NCI-H1092 (cell line): ENCODE data around the gene EVA1A.
A peak's percentile ranks its signal among the peaks of the same experiment; 100 is the strongest.
"Not testable (repeated sequence)": the region's sequence is repeated elsewhere in the genome, so short reads cannot be mapped to it uniquely, and the experiment has no call there.

ENCODE experiments used
- DNase-seq: peaks from one replicate; lab custom pipeline; 2025; lab: John Stamatoyannopoulos, UW

EVA1A gene

DNA sequence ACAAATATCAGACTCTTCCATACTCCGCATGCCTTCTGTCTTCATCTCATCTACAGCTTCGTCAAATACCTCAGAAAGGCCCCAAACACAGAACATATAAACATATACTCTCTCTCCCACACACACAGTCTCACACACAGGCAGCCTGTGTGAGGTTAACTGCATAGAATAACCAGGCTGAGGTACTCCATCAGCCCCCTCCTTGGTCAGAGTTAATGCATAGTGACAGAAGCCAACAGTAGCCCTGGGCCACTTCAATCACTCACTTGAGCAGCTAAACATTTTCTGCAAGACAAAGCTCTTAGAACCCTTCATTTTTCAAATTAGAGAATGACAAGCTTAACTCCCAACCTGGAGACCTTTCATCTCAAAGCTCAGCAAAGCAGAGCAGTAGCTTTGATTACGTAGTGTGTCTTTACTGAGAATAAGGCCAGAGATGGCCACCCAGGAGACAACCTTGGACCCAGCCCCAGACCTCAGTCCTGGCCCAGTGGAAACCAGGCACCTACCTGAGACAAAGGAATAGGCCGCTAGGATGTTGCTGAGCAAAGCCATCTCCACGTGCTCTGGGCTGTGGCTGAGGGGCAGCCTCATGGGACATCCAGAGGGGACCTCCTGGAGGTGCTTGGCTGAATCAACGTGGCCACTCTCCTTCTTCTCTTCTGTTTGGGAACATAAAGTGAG is 43.0 kb downstream of the EVA1A start:
- no peak for DNase-seq

DNA sequence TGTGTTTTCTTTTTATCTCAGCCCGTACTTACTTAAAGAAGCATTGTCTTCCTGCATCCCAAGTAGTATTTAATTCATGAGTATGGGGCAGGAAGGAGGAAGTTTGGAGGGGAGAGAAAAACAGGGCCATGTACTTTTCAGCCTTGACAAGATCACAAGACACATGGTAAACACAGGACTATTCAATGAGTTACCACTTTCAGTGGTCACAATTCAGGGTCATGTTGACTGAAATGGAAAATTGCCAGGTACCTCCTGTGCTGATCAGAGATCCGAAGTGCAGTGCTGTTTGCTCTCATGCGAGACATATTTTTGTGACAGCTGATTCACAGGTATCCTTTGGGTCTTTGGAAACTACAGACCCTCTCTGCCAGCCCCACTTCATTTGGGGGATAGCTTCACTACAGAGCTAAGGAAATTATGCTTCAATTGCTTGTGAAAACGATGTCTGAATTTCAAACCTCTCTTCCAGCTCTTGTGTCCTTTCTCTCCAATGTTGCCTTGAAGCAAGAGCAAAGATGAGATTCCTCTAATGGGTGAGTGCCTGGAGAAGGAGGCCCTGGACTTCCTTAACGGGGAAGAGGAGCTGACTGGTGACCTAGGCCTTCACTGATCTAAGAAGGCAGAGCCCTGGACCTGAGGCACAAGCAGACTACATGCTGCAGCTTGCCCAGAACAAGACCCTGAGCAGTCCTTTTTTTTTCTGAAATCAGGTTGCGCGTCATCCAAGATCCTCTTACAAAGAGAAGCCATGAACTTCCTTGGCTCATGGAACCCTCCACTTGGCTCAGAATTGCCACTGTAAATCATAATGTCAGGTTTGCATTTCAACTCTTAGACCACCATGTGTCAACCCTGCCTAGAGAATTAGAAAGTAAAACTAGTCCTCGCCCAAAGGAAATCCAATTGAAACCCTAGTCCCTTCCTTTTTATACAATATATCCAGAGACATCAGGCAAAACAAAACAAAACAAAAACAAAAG is 44.1 kb downstream of the EVA1A start:
- DNase-seq: peak; percentile 64

DNA sequence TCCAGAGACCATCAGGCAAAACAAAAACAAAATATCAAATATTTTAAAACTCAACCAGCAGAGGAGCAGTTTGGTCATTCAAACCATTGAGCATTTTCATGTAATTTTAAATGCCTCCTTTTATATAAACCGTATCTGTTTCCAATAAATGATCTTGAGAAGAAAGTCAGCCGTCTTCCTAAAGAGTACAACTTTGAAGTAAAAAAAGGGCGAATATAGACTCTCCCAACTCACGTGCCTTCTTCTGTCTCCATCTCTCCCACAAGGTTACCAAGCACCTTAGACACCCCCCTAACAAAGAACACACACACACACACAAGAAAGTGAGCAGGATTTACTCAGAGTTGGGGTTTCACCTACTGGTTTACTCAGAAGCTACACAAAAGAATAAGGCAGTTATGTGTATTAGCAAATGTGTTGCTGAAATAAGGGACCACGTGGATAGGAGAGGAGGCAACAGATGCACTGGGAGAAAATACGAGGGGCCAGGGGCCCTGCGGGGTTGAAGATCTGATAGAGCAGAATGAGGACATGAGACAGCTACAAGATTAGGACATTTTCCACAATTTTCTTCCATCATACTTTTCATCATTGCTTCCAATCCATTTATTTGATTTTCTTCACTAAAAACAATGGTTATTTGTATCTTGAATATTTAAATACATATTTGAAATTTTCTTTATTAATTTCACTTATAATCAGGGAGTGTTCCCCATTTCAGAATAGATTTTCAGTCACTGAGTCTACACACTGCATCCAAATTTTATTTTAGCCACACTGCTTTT is 45.0 kb downstream of the EVA1A start:
- no peak for DNase-seq

DNA sequence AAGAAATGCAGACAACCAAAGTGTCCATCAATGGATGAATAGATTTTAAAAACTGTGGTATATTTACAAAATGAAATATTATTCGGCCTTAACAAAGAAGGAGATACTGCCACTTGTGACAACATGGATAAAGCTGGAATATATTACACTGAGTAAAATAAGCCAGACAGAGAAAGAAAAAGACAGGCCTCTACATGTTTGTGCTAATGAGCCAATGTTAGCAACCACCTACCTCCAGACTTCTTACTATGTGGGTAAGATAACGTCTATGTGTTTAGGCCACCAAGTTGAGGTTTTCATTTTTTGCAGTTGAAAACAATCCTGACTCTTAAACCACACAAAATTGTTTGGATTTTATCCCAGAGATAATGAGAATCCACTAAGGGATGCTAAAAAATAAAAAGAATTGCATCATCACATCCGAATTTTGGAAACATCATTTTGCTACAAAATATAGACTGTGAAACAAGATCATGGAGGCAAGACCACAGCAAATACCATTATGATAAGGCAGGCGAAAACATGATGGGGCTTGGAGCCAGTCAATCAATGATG is 47.0 kb downstream of the EVA1A start:
- no peak for DNase-seq

DNA sequence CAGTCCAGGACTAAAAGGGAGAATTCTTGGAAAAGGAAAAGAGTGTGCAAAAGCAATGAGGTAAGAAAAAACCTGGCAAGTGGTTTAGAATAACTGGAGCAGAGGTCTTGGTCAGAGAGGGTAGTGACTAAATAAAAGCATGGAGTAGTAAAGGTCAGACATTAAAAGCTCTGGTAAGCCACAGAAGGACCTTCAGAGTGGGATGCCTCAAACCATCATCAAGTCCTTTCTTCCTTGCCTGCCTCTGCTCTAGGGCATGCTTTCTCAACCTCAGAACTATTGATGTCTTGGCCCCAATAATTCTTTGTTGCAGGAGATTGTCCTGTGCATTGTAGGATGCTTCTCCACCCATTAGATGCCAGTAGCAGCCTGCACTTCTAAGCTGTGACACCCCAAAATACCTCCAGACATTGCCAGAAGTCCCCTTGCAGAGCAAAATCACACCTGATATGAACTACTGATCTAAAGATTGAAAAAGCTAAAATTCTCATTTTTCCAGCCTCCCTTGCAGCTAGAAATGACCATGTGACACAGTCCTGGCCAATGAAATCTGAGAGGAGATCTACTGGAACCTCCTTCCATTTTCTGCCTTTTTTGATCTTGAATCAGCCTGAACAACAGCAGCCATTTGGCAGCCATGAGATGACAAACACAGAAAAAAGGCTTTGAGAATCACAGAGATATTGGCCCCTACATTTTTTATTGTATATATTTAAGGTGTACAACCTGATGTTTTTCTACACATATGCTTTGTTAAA is 48.1 kb downstream of the EVA1A start:
- DNase-seq: no peak

DNA sequence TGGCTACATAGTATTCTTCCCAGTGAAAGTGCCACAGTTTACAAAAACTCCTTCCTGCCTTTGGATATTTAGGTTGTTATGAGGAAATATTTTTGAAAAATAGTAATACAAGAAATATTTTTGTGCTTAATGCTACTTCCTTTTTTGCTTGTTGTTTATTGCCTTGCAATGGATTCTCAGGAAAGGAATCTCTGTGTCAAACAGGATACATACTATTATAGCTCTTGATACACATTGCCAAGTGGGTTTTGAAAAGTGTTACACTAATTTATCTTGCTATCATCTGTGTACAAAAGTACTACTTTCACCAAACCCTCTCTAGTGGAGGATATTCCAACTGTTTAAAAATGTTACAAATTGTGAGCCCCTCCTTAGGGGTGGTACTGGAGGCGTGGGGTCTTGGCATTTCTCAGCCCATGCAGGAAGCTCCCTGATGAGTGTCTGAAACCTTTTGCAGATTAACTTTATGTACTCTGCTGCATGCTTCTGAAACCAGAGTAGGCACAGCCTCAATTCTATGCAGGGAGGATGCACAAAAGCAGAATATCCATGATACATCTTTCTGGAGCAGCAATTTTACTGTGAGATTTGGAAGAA is 54.5 kb downstream of the EVA1A start:
- no peak for DNase-seq

DNA sequence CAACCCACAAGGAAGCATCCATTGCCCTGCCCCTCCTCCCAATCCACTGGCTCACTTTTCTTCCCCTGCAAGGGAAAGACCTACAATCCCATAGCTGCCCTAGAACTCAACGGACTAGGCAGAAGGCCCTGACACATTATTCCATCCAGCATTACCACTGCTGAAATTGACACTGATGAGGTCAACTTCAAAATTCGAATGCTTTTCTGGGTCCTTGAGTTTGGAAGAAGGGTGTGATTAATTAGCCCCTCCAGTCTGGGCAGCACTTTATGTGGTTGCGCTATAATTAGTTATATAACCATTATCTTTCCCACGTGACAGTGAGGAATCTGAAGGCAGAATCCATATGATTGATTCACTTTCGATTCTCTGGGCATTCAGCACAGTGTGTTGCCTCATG is 55.7 kb downstream of the EVA1A start:
- DNase-seq: no peak

DNA sequence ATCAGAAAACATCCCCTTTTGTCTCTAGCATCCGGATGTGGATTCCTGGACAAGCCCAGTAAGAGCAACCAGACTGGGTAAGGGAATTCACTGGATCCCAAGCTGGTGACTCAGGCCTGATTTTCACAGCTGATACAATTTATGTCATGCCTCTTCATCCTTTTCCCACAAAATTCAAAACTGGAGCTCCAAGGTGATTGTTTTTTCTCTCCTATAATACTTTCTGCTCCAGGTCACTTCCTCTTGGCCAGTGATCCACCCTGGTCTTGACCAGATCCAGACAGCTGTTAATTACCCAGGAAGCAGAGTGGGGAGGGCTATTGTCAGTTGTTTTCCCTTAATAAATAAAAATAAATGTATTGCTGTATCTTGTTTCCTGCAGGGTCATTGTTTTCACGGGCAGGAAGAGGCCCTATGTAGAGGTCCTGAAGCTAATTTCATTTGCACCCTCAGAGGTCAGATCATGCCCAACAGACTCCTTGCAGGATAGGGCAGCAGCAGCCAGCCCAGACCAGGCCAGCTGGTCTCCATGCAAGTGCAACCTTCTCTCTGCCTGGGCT is 57.6 kb downstream of the EVA1A start:
- no peak for DNase-seq

DNA sequence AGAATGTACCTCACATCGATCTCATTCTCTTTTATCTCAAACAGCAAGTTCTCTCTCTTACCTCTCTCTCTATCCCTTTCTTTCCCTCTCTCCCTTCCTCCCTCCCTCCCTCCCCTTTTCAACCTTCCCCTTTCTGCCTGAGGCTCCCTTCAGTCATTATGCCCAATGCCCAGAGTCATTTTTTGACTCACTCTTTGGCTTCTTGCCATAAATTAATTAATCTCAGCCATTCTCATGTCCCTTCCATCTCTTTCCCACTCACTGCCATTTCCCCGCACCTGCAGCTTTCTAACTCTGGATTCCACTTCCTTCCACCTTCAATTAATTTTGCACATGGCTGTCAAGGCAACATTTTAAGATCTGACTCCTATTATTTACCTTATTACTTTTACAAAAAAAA is 60.1 kb downstream of the EVA1A start:
- DNase-seq: no peak

DNA sequence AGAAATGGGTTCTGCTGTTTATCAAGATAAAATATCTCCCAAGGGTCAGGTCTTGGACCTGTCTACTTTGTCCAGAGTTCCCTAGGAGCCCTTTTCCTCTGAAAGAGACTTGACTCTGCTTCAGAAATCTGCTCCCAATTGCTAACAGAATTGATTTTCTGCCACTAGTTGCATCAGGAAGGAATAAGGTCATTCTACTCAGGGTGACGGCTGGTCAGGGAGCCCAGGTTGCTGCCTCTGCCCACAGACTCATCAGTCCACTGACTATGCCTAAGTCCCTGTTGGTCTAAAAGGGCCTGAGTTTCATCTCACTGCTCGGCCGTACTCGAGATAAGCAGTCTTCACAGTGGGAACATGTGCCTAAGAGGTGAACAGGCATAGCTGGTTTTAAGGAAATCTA is 61.2 kb downstream of the EVA1A start:
- DNase-seq: no peak

DNA sequence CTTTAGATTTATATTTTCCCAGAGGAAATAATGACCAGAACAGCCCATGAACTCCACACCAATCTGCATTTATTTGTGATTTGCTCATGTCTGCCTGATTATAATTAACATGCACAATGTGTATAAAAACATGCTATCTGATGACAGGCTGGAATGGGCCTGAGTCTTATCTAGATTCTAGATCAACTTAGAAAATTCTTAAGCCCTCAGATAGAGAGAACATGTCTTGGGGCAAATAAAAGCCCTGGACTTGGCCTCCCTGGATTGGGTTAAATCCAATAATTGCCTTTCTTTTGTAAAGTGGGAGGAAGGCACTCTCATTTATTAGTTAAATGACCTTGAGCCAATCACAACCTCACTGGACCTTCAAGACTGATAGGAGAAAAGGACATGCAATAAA is 61.8 kb downstream of the EVA1A start:
- DNase-seq: no peak

DNA sequence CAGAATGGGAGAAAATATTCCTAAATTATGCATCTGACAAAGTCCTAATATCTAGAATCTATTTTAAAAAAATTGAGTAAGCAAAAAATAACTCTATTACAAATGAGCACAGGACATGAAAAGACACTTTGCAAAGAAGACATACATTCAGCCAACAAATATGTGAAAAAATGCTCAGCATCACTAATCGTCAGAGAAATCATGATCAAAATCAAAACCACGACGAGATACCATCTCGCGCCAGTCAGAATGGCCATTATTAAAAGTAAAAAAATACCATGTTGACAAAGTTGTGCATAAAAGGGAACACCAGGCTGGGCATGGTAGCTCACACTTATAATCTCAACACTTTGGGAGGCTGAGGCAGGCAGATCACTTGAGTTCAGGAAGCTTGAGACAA is 63.5 kb downstream of the EVA1A start:
- DNase-seq: no peak

DNA sequence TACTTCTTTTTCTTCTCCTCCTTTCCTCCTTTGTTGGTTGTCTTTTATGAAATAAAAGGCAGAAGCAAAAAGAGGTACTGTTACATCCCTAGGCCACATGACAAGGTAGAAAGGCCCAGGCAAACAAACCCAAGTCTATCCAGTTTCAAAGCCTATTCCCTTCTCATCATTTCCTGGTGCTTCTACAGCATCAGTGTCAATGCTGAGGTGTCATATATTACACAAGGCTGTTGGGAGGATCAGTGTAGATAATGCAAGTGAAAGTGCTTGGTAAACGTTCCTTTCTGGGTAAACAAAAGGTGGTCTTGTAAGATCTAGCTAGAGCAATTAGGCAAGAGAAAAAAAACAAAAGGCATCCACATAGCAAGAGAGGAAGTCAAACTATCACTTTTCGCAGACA is 64.9 kb downstream of the EVA1A start:
- DNase-seq: no peak

DNA sequence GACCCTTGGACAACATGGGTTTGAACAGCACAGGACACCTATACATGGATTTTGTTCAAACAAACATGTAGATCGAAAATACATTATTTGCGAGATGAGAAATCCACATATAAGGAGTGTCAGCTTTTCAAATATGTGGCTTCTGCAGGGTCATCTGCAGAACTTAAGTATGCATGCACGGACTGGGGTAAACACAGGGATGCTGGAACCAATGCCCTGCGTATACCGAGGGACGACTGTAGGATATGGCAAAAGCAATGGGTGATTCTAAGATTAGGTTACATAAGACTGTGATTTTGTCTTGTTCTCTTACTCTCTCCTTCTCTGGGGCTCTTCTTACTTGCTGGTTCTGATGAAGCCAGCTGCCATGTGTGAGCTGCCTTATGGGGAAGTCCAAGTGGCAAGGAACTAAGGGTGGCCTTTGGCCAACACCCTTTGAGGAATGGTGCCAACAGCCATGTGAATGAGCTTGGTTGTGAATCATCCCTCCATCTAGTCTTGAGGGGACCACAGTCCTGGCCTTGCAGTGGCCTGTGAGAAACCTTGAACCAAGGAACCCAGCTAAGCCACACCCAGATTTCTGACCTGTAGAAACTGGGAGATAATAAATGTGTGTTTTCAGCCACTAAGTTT is 66.5 kb downstream of the EVA1A start:
- DNase-seq: no peak

DNA sequence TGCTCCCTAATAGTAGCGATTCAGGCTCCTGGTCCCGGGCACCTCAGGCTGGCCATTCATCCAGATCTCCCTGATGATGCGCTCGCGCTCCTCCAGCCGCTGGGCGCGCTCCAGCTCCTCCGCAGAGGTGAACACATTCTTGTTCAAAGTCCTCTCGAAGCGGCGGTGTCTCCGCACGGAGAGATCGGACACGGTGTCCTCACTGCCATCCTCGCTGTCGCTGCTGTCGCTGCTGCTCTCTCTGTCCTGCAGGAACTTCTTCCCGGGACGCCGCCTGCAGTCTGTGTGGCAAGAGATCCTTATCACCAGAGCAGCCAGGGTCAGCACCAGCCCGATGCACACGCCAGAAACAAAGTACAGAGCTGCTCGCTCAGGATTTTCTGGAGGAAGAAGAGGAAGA is 67.5 kb downstream of the EVA1A start:
- DNase-seq: no peak

DNA sequence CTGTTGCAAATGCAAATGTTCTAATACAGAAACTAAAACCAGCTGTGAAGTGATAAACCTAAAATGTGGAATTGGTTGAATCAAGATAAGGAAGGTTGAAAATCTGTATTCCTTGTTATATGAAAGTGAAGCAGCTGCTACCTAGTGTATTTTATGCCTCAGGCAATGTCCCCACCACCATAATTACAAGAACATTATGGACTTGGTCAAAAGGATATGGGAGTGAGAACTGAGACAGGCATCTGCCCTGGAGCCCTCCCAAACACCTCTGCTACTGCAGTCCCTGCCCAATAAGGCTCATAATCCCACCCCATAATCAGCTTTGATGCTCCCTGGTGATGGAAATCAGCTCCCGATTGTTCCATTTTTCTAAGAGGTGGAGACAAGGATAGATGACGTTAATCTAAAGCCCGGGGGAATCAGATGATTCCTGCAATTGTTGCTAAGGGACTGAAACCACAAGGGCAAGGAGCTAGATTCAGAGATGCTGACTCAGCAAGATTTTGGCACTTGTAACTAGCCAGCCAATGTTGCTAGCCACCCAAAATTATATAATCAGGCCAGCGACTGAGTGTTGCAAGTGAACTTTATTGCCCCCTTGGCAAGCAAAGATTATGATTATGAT is 69.5 kb downstream of the EVA1A start:
- no peak for DNase-seq

DNA sequence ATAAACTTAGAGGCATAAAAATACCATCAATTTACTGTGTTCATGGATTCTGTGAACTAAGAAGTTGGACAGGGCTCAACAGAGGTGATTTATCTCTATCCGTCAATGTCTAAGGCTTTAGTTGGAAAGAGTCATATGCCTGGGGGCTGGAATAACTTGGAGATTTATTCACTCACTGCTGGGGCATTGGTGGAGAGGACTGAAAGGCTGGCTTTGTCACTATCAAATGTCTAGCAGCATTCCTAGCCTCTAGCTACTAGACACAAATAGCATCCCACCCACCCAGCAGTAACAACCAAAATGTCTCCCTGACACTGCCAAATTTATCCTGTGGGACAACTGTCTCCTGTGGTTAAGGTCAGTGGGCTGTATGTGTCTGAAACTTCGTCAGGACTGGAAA is 71.0 kb downstream of the EVA1A start:
- no peak for DNase-seq

DNA sequence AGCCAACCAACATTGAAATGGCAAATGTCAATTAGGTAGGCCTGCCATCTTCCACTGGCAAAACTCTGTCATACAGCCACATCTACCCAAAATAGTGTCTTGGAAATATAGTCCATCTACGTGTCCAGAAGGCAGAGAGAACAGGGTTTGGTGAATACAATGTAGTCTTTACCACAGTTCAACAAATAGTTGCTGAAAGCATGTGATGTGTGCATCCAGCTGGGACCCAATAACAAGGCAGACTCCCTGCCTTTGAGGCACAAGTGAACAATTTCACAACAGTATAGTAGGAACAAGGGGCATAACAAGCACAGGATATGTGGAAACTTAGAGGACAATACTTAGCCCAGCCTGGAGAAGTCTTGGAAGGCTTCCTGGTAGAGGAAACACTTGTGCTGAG is 72.6 kb downstream of the EVA1A start:
- DNase-seq: no peak

DNA sequence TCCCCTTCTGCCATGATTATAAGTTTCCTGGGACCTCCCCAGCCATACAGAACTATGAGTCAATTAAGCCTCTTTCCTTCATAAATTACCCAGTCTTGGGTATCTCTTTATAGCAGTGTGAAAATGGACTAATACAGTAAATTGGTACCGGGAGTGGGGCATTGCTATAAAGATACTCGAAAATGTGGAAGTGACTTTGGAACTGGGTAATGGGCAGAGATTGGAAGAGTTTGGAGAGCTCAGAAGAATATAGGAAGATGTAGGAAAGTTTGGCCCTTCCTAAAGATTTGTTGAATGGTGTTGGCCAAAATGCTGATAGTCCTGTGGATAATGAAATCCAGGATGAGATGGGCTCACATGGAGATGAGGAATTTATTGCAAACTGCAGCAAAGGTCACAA is 74.0 kb downstream of the EVA1A start:
- not testable (repeated sequence) for DNase-seq

DNA sequence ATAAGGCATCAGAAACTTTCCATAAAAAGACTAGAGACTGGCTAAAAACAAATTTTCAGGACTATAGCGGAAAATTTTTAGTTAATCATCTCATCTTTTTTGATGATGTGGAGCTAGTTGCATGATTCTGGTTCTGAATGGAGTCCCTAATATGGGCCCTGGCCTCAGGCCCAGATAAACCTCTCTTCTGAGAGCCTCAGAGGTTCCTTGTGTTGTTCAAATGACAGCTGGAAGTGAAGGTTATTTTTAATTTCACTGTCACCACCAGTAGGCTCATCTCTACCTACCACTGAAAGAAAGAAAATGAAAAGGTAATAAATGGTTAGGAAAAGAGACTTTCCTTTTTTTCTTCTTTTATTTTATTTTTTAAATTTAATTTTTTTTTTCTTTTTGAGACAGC is 75.9 kb downstream of the EVA1A start:
- DNase-seq: no peak
